B cell (primary cell): ENCODE data around the gene SAMD1. TPM values are rescaled to one million over a fixed set of nuclear protein-coding genes. Genes with fewer than 3 reads are reported as not detected.

Experiments used
- ATAC-seq: fragments of 200-7000 bp; cut with Tn5 transposase; one replicate; pipeline ENCODE4 v1.10.0; 2021; ENCODE audit warnings: low read depth, mild to moderate bottlenecking, moderate number of reproducible peaks, moderate library complexity
- CTCF ChIA-PET: fragments of 350-600 bp; sonication (Branson Sonifier 250); formaldehyde crosslinking; loops from one replicate; lab custom pipeline; 2021; ENCODE audit warnings: antibody characterized with exemption, inconsistent platforms; lab: Charles Lee
- POLR2A ChIA-PET: fragments of 350-600 bp; sonication (Branson Sonifier 250); formaldehyde crosslinking; loops from one replicate; lab custom pipeline; 2021; ENCODE audit warnings: antibody characterized with exemption; lab: Charles Lee
- DNase-seq: peaks from one replicate; pipeline ENCODE4 v3.0.0; 2013
- H2AFZ ChIP-seq: 2 replicates; pipeline ENCODE4 v1.6.1; 2012; ENCODE audit warnings: mild to moderate bottlenecking, low read depth, low read length; ENCODE audit not compliant: insufficient read depth, poor library complexity, severe bottlenecking
- H3K27ac ChIP-seq, 2 donors: 1 replicate in 1 of 2; 2 replicates in 1 of 2; pipeline ENCODE4 v1.5.1; 2012 to 2013; ENCODE audit warnings: low read length in 2 of 2, mild to moderate bottlenecking in 2 of 2, moderate library complexity in 1 of 2
- H3K27me3 ChIP-seq, 4 experiments: fragments of 200-600 bp in 1 of 4; sonication (generic) in 1 of 4; replicated peaks in 1 of 4; 1 replicate in 2 of 4; 2 replicates in 2 of 4; pipeline versions ENCODE4 v1.6.1 to v1.7.0; 2013 to 2016; ENCODE audit warnings: low read length in 3 of 4, mild to moderate bottlenecking in 2 of 4, mixed read lengths in 1 of 4, moderate library complexity in 1 of 4; ENCODE audit not compliant: insufficient read depth in 4 of 4, control insufficient read depth in 3 of 4; ENCODE audit errors: control extremely low read depth in 1 of 4
- H3K36me3 ChIP-seq, 2 experiments: replicated peaks in 1 of 2; 1 replicate in 1 of 2; 2 replicates in 1 of 2; pipeline versions ENCODE4 v1.6.1 to v1.7.1; 2013; ENCODE audit warnings: low read length in 1 of 2; ENCODE audit not compliant: insufficient read depth in 2 of 2, control insufficient read depth in 1 of 2; ENCODE audit errors: control extremely low read depth in 1 of 2, extremely low read depth in 1 of 2
- H3K4me1 ChIP-seq, 2 donors: fragments of 200-600 bp in 1 of 2; sonication (generic) in 1 of 2; 1 replicate in 1 of 2; 2 replicates in 1 of 2; pipeline versions ENCODE4 v1.5.1 to v1.6.1; 2013 to 2017; ENCODE audit warnings: low read length in 2 of 2; ENCODE audit not compliant: control insufficient read depth in 2 of 2, insufficient read depth in 2 of 2
- H3K4me2 ChIP-seq: replicated peaks from 2 replicates; pipeline ENCODE3; 2012; ENCODE audit warnings: mild to moderate bottlenecking, low read depth, low read length; ENCODE audit not compliant: poor library complexity, severe bottlenecking
- H3K4me3 ChIP-seq, 5 experiments: fragments of 200-600 bp in 1 of 5; sonication (generic) in 1 of 5; 1 replicate in 3 of 5; 2 replicates in 2 of 5; pipeline versions ENCODE4 v1.5.1 to v1.7.0; 2011 to 2016; ENCODE audit warnings: low read length in 4 of 5, mild to moderate bottlenecking in 4 of 5, low read depth in 2 of 5, control low read depth in 1 of 5, moderate library complexity in 1 of 5; ENCODE audit not compliant: insufficient read depth in 1 of 5; ENCODE audit errors: control extremely low read depth in 1 of 5, extremely low read depth in 1 of 5
- H3K79me2 ChIP-seq: fragments of 200-600 bp; sonication (generic); one replicate; pipeline ENCODE4 v1.6.0; 2016; ENCODE audit warnings: low read length; ENCODE audit not compliant: control insufficient read depth, insufficient read depth
- H3K9ac ChIP-seq: fragments of 200-600 bp; sonication (generic); 2 replicates; pipeline ENCODE4 v1.6.1; 2017; ENCODE audit warnings: mild to moderate bottlenecking, low read length, moderate library complexity
- H3K9me3 ChIP-seq, 3 donors: one replicate each; pipeline versions ENCODE4 v1.6.1 to v1.7.1; 2013; ENCODE audit warnings: low read length in 2 of 3; ENCODE audit not compliant: control insufficient read depth in 2 of 3, insufficient read depth in 1 of 3; ENCODE audit errors: control extremely low read depth in 1 of 3
- H4K20me1 ChIP-seq: 2 replicates; pipeline ENCODE4 v1.6.0; 2012; ENCODE audit warnings: mild to moderate bottlenecking, low read length; ENCODE audit not compliant: insufficient read depth, control insufficient read depth, poor library complexity, severe bottlenecking
- H3K27ac Mint-ChIP-seq: one replicate; pipeline ENCODE4 v1.8.0; 2021; ENCODE audit warnings: mixed read lengths
- H3K27me3 Mint-ChIP-seq: one replicate; pipeline ENCODE4 v1.8.0; 2021; ENCODE audit warnings: mixed read lengths
- H3K4me1 Mint-ChIP-seq: one replicate; pipeline ENCODE4 v1.8.0; 2021; ENCODE audit warnings: mixed read lengths
- H3K4me3 Mint-ChIP-seq: one replicate; pipeline ENCODE4 v1.8.0; 2021; ENCODE audit warnings: mixed read lengths
- H3K9me3 Mint-ChIP-seq: one replicate; pipeline ENCODE4 v1.8.0; 2022; ENCODE audit warnings: mixed read lengths; ENCODE audit not compliant: insufficient read depth
- EZH2 ChIP-seq: IDR thresholded peaks from 2 replicates; pipeline ENCODE4 v1.6.1; 2012; ENCODE audit warnings: borderline replicate concordance, low read depth, mild to moderate bottlenecking, moderate library complexity, low read length; ENCODE audit not compliant: insufficient read depth, poor library complexity, severe bottlenecking
- WGBS: methylation state at CpG from one replicate; pipeline ENCODE4 v1.1.5; 2013; ENCODE audit warnings: missing lambda C conversion rate; ENCODE audit not compliant: insufficient coverage; 5-methylcytosine and 5-hydroxymethylcytosine counted together
- intact Hi-C: fragments of 100-400 bp; cut with micrococcal nuclease; formaldehyde crosslinking; loops from one replicate; pipeline ENCODE4 v1.10.0; 2022
- polyA plus RNA-seq: library from polyadenylated mRNA; depleted of rRNA; stranded (reverse); fragments of >200 nt; gene quantifications from 2 replicates; pipeline ENCODE4 v1.2.3, GENCODE V29; 2012
- total RNA-seq, 2 donors: library from RNA; stranded (reverse); fragments of 120-200 nt in 1 of 2; gene quantifications; 1 replicate in 1 of 2; 2 replicates in 1 of 2; pipeline versions ENCODE4 v1.2.3 to v1.2.4, GENCODE V29; 2013 to 2022
- TF ChIP-seq, protein P1 (sequence below): fragments of 200-600 bp; IDR thresholded peaks from one replicate; pipeline ENCODE4 v1.8.0; 2022; ENCODE audit warnings: antibody characterized with exemption, mild to moderate bottlenecking

The SAMD1 gene
- total and polyA plus RNA-seq, 2 donors (not counting 1 experiment from before 2014, with no cell fraction given): 17.4 to 39.2 TPM

DNA sequence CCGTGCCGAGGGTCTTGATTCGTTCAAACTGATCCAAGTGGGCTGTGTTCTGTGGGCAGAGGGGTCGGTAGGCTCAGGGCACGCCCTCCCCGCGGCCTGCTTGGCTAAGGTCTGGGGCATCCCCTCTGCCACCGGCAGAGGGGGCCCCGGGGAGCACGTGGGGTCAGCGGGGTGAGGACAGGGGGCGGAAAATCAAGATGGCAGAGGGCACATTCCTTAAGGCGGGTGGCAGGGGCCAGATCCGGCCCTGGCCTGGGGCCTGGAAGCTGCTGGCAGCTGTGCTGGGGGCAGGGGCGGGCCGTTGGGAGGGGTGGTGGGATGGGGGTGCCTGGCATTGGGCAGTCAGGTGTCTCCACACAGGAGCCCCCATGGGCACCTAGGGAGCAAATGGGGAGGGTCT is 16.3 kb upstream of the SAMD1 start:
- ChIA-PET POLR2A (no interaction called here), CTCF (no interaction called here)
- Histone ChIP-seq H3K9ac (no peak overlapping the region), H3K27ac (no peak overlapping the region), H3K9me3 (no peaks in the 10 kb centered on the region), H3K79me2 (peaks cover 19% of the 10 kb centered on the region), H4K20me1 (peaks cover 12% of the 10 kb centered on the region), H3K4me2 (no peak overlapping the region), H3K4me3 (no peak overlapping the region), H3K27me3 (no peaks in the 10 kb centered on the region), H3K4me1 (no peaks in the 10 kb centered on the region), H3K36me3 (peaks cover 0 to 16% of the 10 kb centered on the region in 2 experiments), H2AFZ (no peak overlapping the region)
- Mint-ChIP-seq H3K4me1 (no peaks in the 10 kb centered on the region), H3K9me3 (no peaks in the 10 kb centered on the region), H3K27me3 (no peaks in the 10 kb centered on the region), H3K27ac (no peak overlapping the region), H3K4me3 (no peak overlapping the region)
- TF ChIP-seq, protein P1, sequence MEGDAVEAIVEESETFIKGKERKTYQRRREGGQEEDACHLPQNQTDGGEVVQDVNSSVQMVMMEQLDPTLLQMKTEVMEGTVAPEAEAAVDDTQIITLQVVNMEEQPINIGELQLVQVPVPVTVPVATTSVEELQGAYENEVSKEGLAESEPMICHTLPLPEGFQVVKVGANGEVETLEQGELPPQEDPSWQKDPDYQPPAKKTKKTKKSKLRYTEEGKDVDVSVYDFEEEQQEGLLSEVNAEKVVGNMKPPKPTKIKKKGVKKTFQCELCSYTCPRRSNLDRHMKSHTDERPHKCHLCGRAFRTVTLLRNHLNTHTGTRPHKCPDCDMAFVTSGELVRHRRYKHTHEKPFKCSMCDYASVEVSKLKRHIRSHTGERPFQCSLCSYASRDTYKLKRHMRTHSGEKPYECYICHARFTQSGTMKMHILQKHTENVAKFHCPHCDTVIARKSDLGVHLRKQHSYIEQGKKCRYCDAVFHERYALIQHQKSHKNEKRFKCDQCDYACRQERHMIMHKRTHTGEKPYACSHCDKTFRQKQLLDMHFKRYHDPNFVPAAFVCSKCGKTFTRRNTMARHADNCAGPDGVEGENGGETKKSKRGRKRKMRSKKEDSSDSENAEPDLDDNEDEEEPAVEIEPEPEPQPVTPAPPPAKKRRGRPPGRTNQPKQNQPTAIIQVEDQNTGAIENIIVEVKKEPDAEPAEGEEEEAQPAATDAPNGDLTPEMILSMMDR: no peak
- no peak for TF ChIP-seq EZH2
- ATAC-seq: no peak
- intact Hi-C loops: no loop called here
- WGBS: 97% methylated on average over 16 of the region's 16 CpGs
- no peak for DNase-seq

DNA sequence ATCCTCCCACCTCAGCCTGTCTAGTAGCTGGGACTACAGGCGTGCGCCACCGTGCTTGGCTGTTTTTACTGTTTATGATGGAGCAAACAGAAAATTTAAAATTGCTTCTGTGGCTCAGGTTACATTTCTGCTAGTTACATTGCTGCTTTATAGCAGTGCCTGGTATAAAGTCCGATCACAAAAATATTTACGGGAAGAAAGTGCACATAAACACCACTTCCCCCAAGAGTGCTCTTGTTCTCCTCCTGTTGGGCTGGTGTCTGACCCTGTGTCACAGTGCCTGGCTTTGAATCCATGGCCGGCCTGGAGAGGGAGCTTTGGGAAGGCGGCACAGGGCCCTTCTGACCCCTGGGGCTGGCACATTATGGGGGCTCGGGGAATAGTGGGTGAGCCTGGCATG is 15.1 kb upstream of the SAMD1 start:
- POLR2A ChIA-PET: no interaction called here
- Mint-ChIP-seq H3K27ac (no peak overlapping the region), H3K4me1 (no peaks in the 10 kb centered on the region), H3K9me3 (no peaks in the 10 kb centered on the region), H3K4me3 (no peak overlapping the region), H3K27me3 (no peaks in the 10 kb centered on the region)
- no peaks in the 10 kb centered on the region for H3K4me1 ChIP-seq
- no peaks in the 10 kb centered on the region for H3K27me3 ChIP-seq
- H4K20me1 ChIP-seq: peaks cover 5% of the 10 kb centered on the region
- no peaks in the 10 kb centered on the region for H3K9me3 ChIP-seq
- CTCF ChIA-PET: no interaction called here
- H2AFZ ChIP-seq: no peak overlapping the region
- H3K4me2 ChIP-seq: no peak overlapping the region
- WGBS: 98% methylated on average over 7 of the region's 8 CpGs
- ATAC-seq: no peak
- no peak for DNase-seq
- no peak overlapping the region for H3K27ac ChIP-seq
- no peak overlapping the region for H3K4me3 ChIP-seq
- intact Hi-C loops: no loop called here
- TF ChIP-seq EZH2: no peak
- TF ChIP-seq, protein P1: no peak
- peaks cover 9% of the 10 kb centered on the region for H3K79me2 ChIP-seq
- no peak overlapping the region for H3K9ac ChIP-seq
- peaks cover 0 to 21% of the 10 kb centered on the region in 2 experiments for H3K36me3 ChIP-seq
